ENCODE results near the gene MTCL1. TPM values are rescaled to one million over a fixed set of nuclear protein-coding genes. Genes with fewer than 3 reads are reported as not detected.

MTCL1 gene
- polyA plus RNA-seq, 3 donors: not detected

- Histone ChIP-seq H2AFZ (ENCODE audit: insufficient read depth, low read depth, low read length, poor library complexity, severe bottlenecking) (no peak overlapping the region), H3K27ac (ENCODE audit: low read depth in 1 of 2, low read length in 2 of 2) (no peak overlapping the region), H3K4me3 (replicated peaks in 1 of 3; ENCODE audit: low read depth in 2 of 3, low read length in 3 of 3) (no peak overlapping the region), H3K9ac (ENCODE audit: insufficient read depth, low read length, poor library complexity, severe bottlenecking) (no peak overlapping the region), H4K20me1 (ENCODE audit: insufficient read depth, low read length) (no peaks in the 10 kb centered on the region), H3K27me3 (ENCODE audit: control insufficient read depth in 2 of 2, insufficient read depth in 2 of 2, low read length in 2 of 2) (no peaks in the 10 kb centered on the region), H3K9me3 (replicated peaks in 1 of 2; ENCODE audit: control insufficient read depth in 1 of 2, insufficient read depth in 1 of 2, low read length in 2 of 2) (peaks cover 0 to under 1% of the 10 kb centered on the region in 2 donors), H3K4me2 (replicated peaks; ENCODE audit: extremely low read depth, low read length, poor library complexity, severe bottlenecking) (no peak overlapping the region), H3K4me1 (ENCODE audit: control insufficient read depth in 1 of 2, insufficient read depth in 2 of 2, low read length in 2 of 2) (no peaks in the 10 kb centered on the region), H3K79me2 (ENCODE audit: insufficient read depth, low read length) (no peaks in the 10 kb centered on the region), H3K36me3 (replicated peaks in 1 of 2; ENCODE audit: control insufficient read depth in 1 of 2, insufficient read depth in 2 of 2, low read length in 2 of 2) (no peaks in the 10 kb centered on the region)
- no peaks in the 10 kb centered on the region for H3K36me3 Mint-ChIP-seq
- H3K4me3 Mint-ChIP-seq: no peak overlapping the region
- peak overlapping the region in 1 of 7 donors; percentile 11 for H3K27ac Mint-ChIP-seq
- H3K27me3 Mint-ChIP-seq (ENCODE audit: low read depth in 3 of 3): peaks cover 4 to 17% (median 15%) of the 10 kb centered on the region in 3 donors
- no peak for DNase-seq
- no peaks in the 10 kb centered on the region for H3K4me1 Mint-ChIP-seq
- intact Hi-C loops (cut with micrococcal nuclease): no loop called here
- no peak for TF ChIP-seq CTCF (IDR thresholded peaks at IDR 0.05)
- peaks cover 0 to under 1% (median 0%) of the 10 kb centered on the region in 7 donors for H3K9me3 Mint-ChIP-seq
- 87% methylated on average over 6 of the region's 9 CpGs for WGBS (ENCODE audit: insufficient coverage)
Observed at GRCh38 chr18:8721094-8721669, 15.8 kb downstream of the MTCL1 start.

- Histone ChIP-seq H3K9ac (ENCODE audit: insufficient read depth, low read length, poor library complexity, severe bottlenecking) (no peak overlapping the region), H3K4me3 (replicated peaks in 1 of 3; ENCODE audit: low read depth in 2 of 3, low read length in 3 of 3) (no peak overlapping the region), H3K4me2 (replicated peaks; ENCODE audit: extremely low read depth, low read length, poor library complexity, severe bottlenecking) (no peak overlapping the region), H3K27me3 (ENCODE audit: control insufficient read depth in 2 of 2, insufficient read depth in 2 of 2, low read length in 2 of 2) (no peaks in the 10 kb centered on the region), H4K20me1 (ENCODE audit: insufficient read depth, low read length) (no peaks in the 10 kb centered on the region), H3K9me3 (replicated peaks in 1 of 2; ENCODE audit: control insufficient read depth in 1 of 2, insufficient read depth in 1 of 2, low read length in 2 of 2) (peaks cover 0 to 3% of the 10 kb centered on the region in 2 donors), H3K4me1 (ENCODE audit: control insufficient read depth in 1 of 2, insufficient read depth in 2 of 2, low read length in 2 of 2) (no peaks in the 10 kb centered on the region), H3K27ac (ENCODE audit: low read depth in 1 of 2, low read length in 2 of 2) (no peak overlapping the region), H3K79me2 (ENCODE audit: insufficient read depth, low read length) (no peaks in the 10 kb centered on the region), H3K36me3 (replicated peaks in 1 of 2; ENCODE audit: control insufficient read depth in 1 of 2, insufficient read depth in 2 of 2, low read length in 2 of 2) (no peaks in the 10 kb centered on the region), H2AFZ (ENCODE audit: insufficient read depth, low read depth, low read length, poor library complexity, severe bottlenecking) (no peak overlapping the region)
- no CpG with 5 or more reads among the region's 5 CpGs for WGBS (ENCODE audit: insufficient coverage)
- Mint-ChIP-seq H3K9me3 (peaks cover 0 to 2% (median 1%) of the 10 kb centered on the region in 7 donors), H3K27me3 (ENCODE audit: low read depth in 3 of 3) (peaks cover 7 to 15% (median 13%) of the 10 kb centered on the region in 3 donors), H3K36me3 (no peaks in the 10 kb centered on the region), H3K27ac (no peak overlapping the region), H3K4me1 (no peaks in the 10 kb centered on the region), H3K4me3 (no peak overlapping the region)
- no peak for TF ChIP-seq CTCF (IDR thresholded peaks at IDR 0.05)
- intact Hi-C loops (cut with micrococcal nuclease): no loop called here
- DNase-seq: no peak
Observed at GRCh38 chr18:8721716-8722115, 16.4 kb downstream of the MTCL1 start.
